Liver (tissue), 9 donors: ENCODE data around the gene INTS2. TPM values are rescaled to one million over a fixed set of nuclear protein-coding genes. Genes with fewer than 3 reads are reported as not detected.

Experiments used
- DNase-seq: peaks from one replicate; pipeline ENCODE4 v3.0.0-alpha.2; 2017; ENCODE audit warnings: low spot score
- H3K27ac ChIP-seq, 2 donors: one replicate each; pipeline ENCODE4 v1.7.0; 2013; ENCODE audit warnings: inconsistent platforms in 2 of 2, low read length in 2 of 2, control low read depth in 1 of 2, low read depth in 1 of 2, mild to moderate bottlenecking in 1 of 2
- H3K27me3 ChIP-seq, 4 donors: one replicate each; pipeline versions ENCODE4 v1.6.1 to v1.7.0; 2013; ENCODE audit warnings: low read length in 3 of 4, inconsistent platforms in 1 of 4, mild to moderate bottlenecking in 1 of 4, moderate library complexity in 1 of 4; ENCODE audit not compliant: control insufficient read depth in 4 of 4, insufficient read depth in 4 of 4
- H3K36me3 ChIP-seq, 4 donors: one replicate each; pipeline versions ENCODE4 v1.6.1 to v1.7.0; 2013; ENCODE audit warnings: low read length in 3 of 4, mild to moderate bottlenecking in 3 of 4, low read depth in 1 of 4, moderate library complexity in 1 of 4; ENCODE audit not compliant: control insufficient read depth in 4 of 4, insufficient read depth in 3 of 4
- H3K4me1 ChIP-seq, 4 donors: one replicate each; pipeline versions ENCODE4 v1.6.1 to v1.7.0; 2013; ENCODE audit warnings: low read length in 3 of 4, mild to moderate bottlenecking in 3 of 4, moderate library complexity in 1 of 4; ENCODE audit not compliant: control insufficient read depth in 4 of 4, insufficient read depth in 4 of 4
- H3K4me3 ChIP-seq, 3 donors: one replicate each; pipeline versions ENCODE4 v1.6.1 to v1.7.0; 2013; ENCODE audit warnings: low read length in 3 of 3, control low read depth in 1 of 3, low read depth in 1 of 3, mild to moderate bottlenecking in 1 of 3
- H3K9ac ChIP-seq, 2 donors: one replicate each; pipeline ENCODE4 v1.7.0; 2013; ENCODE audit warnings: low read length in 2 of 2, mild to moderate bottlenecking in 2 of 2, moderate library complexity in 2 of 2, control low read depth in 1 of 2, low read depth in 1 of 2
- H3K9me3 ChIP-seq, 4 donors: one replicate each; pipeline versions ENCODE4 v1.6.1 to v1.7.0; 2013; ENCODE audit warnings: low read length in 3 of 4; ENCODE audit not compliant: control insufficient read depth in 4 of 4
- ATF3 ChIP-seq: IDR thresholded peaks from 2 replicates; pipeline ENCODE4 v1.6.1; 2016; ENCODE audit warnings: antibody characterized with exemption
- CTCF ChIP-seq: fragments of 150-350 bp; IDR thresholded peaks from 2 replicates; pipeline ENCODE4 v1.5.1; 2017; ENCODE audit warnings: improper control_type of control experiment, low read depth, low read length; ENCODE audit not compliant: missing input control
- EGR1 ChIP-seq, 2 donors: IDR thresholded peaks; 2 replicates each; pipeline ENCODE4 v1.6.1; 2016 to 2018; ENCODE audit warnings: antibody characterized with exemption in 2 of 2, low read depth in 2 of 2
- FOXA1 ChIP-seq: IDR thresholded peaks from 2 replicates; pipeline ENCODE4 v1.6.1; 2016; ENCODE audit warnings: antibody characterized with exemption
- FOXA2 ChIP-seq: IDR thresholded peaks from 2 replicates; pipeline ENCODE4 v1.6.1; 2016; ENCODE audit warnings: antibody characterized with exemption
- GABPA ChIP-seq, 2 donors: IDR thresholded peaks in 1 of 2; conservative IDR thresholded peaks in 1 of 2; 2 replicates each; pipeline ENCODE4 v1.6.1; 2016; ENCODE audit warnings: antibody characterized with exemption in 2 of 2, mild to moderate bottlenecking in 1 of 2, moderate library complexity in 1 of 2
- HNF4A ChIP-seq, 2 donors: conservative IDR thresholded peaks; 2 replicates each; pipeline ENCODE4 v1.6.1; 2016; ENCODE audit warnings: antibody characterized with exemption in 2 of 2, mild to moderate bottlenecking in 2 of 2
- HNF4G ChIP-seq: IDR thresholded peaks from 2 replicates; pipeline ENCODE4 v1.6.1; 2016; ENCODE audit warnings: antibody characterized with exemption
- JUND ChIP-seq, 2 donors: IDR thresholded peaks; 2 replicates each; pipeline ENCODE4 v1.6.1; 2016; ENCODE audit warnings: antibody characterized with exemption in 2 of 2
- MAX ChIP-seq: IDR thresholded peaks from 2 replicates; pipeline ENCODE4 v1.6.1; 2016; ENCODE audit warnings: antibody characterized with exemption
- NR2F2 ChIP-seq: IDR thresholded peaks from 2 replicates; pipeline ENCODE4 v1.6.1; 2016; ENCODE audit warnings: antibody characterized with exemption
- RAD21 ChIP-seq, 2 donors: IDR thresholded peaks; 2 replicates each; pipeline ENCODE4 v1.6.1; 2016; ENCODE audit warnings: antibody characterized with exemption in 2 of 2, mild to moderate bottlenecking in 2 of 2
- REST ChIP-seq: IDR thresholded peaks from 2 replicates; pipeline ENCODE4 v1.6.1; 2016; ENCODE audit warnings: antibody characterized with exemption, mild to moderate bottlenecking
- RXRA ChIP-seq, 2 donors: IDR thresholded peaks; 2 replicates each; pipeline ENCODE4 v1.6.1; 2017 to 2018; ENCODE audit warnings: antibody characterized with exemption in 2 of 2, mild to moderate bottlenecking in 1 of 2
- SP1 ChIP-seq: IDR thresholded peaks from 2 replicates; pipeline ENCODE4 v1.6.1; 2018; ENCODE audit warnings: antibody characterized with exemption, mild to moderate bottlenecking
- TAF1 ChIP-seq: conservative IDR thresholded peaks from 2 replicates; pipeline ENCODE4 v1.6.1; 2016; ENCODE audit warnings: antibody characterized with exemption, mild to moderate bottlenecking
- YY1 ChIP-seq: IDR thresholded peaks from 2 replicates; pipeline ENCODE4 v1.6.1; 2016; ENCODE audit warnings: antibody characterized with exemption, mild to moderate bottlenecking
- ZBTB33 ChIP-seq: IDR thresholded peaks from 2 replicates; pipeline ENCODE4 v1.6.1; 2016; ENCODE audit warnings: antibody characterized with exemption
- WGBS: extraction: QIAGEN DNeasy Blood & Tissue Kit; methylation state at CpG from one replicate; pipeline ENCODE4 v1.1.7; 2013; 5-methylcytosine and 5-hydroxymethylcytosine counted together
- polyA plus RNA-seq, 2 donors: library from polyadenylated mRNA; stranded (reverse) in 1 of 2; unstranded in 1 of 2; fragments of 200-250 nt in 1 of 2; fragments of >200 nt in 1 of 2; fragmentation: Nextera tagmentation in 1 of 2; extraction: Ambion mirVana in 1 of 2; gene quantifications; one replicate each; pipeline versions ENCODE4 v1.2.1 to v1.2.3, GENCODE V29; 2013 to 2015
- total RNA-seq, 2 donors: library from RNA; depleted of rRNA; stranded (reverse); fragments of >200 nt; gene quantifications; one replicate each; pipeline ENCODE4 v1.2.3, GENCODE V29; 2014
- donor health status: healthy.
- donor health status: healthy.
- donor health status: healthy.
- donor health status: healthy.
- donor health status: healthy.

The INTS2 gene
- total and polyA plus RNA-seq, 4 donors = 1.1 to 9.9 (median 5.7) TPM

- TF ChIP-seq FOXA2 (no peak), HNF4A (conservative IDR thresholded peaks at IDR 0.05) (no peak), MAX (no peak), SP1 (no peak), FOXA1 (no peak), RXRA (IDR thresholded peaks at IDR 0.05) (no peak), HNF4G (no peak), NR2F2 (no peak), JUND (IDR thresholded peaks at IDR 0.05) (no peak)
Observed at GRCh38 chr17:61907361-61907760, 20.4 kb downstream of the INTS2 start (continued).

GRCh38 chr17:61904094-61904710 lies 23.6 kb downstream of the INTS2 start:
- DNase-seq = no peak
- Histone ChIP-seq H3K4me1 (no peaks in the 10 kb centered on the region), H3K27ac (no peak overlapping the region), H3K36me3 (peaks cover 2 to 20% (median 12%) of the 10 kb centered on the region in 4 donors), H3K27me3 (no peaks in the 10 kb centered on the region), H3K9me3 (no peaks in the 10 kb centered on the region), H3K4me3 (no peak overlapping the region), H3K9ac (no peak overlapping the region)
- 91% methylated on average over 5 of the region's 5 CpGs for WGBS
- TF ChIP-seq EGR1 (IDR thresholded peaks at IDR 0.05; ENCODE audit: low read depth in 2 of 2) = no peak
- TF ChIP-seq RAD21 (IDR thresholded peaks at IDR 0.05) = no peak
- no peak for TF ChIP-seq FOXA2
- TF ChIP-seq YY1 = no peak
- TF ChIP-seq CTCF = no peak
- TF ChIP-seq ATF3 = no peak
- TF ChIP-seq REST = no peak
- TF ChIP-seq JUND (IDR thresholded peaks at IDR 0.05) = no peak
- TF ChIP-seq RXRA (IDR thresholded peaks at IDR 0.05) = no peak
- TF ChIP-seq HNF4G = no peak
- no peak for TF ChIP-seq FOXA1
- TF ChIP-seq MAX = no peak
- no peak for TF ChIP-seq HNF4A (conservative IDR thresholded peaks at IDR 0.05)
- no peak for TF ChIP-seq SP1
- TF ChIP-seq TAF1 = no peak
- TF ChIP-seq GABPA (IDR thresholded peaks at IDR 0.05 in 1 of 2, conservative IDR thresholded peaks at IDR 0.05 in 1 of 2) = no peak
- no peak for TF ChIP-seq NR2F2
- no peak for TF ChIP-seq ZBTB33
